GM12891 (cell line): Measurements from ENCODE around the gene DDX39A.

Experiments
- POLR2A ChIP-seq: IDR thresholded peaks from 2 replicates; pipeline ENCODE4 v1.6.1; 2011; ENCODE audit warnings: low read depth, low read length, control low read depth
- POLR2AphosphoS5 ChIP-seq: IDR thresholded peaks from 2 replicates; pipeline ENCODE4 v1.6.1; 2011; ENCODE audit warnings: low read depth, low read length, control low read depth

- TF ChIP-seq POLR2AphosphoS5 (no peak), POLR2A (no peak)
Measured at GRCh38 chr19:14366529-14366928, 52.6 kb downstream of the DDX39A start.
